Measurements from ENCODE around the gene SPOCK1.

Gene SPOCK1

GRCh38 chr5:137191179-137191578, 307.9 kb downstream of the SPOCK1 start:
- no peak for TF ChIP-seq CTCF (IDR thresholded peaks at IDR 0.05; ENCODE audit: low read depth, low read length)
- H3K4me3 ChIP-seq (replicated peaks in 1 of 2; ENCODE audit: low read depth in 2 of 2, low read length in 2 of 2) = no peak overlapping the region
- DNase-seq (ENCODE audit: low read depth in 2 of 2) = no peak

DNA sequence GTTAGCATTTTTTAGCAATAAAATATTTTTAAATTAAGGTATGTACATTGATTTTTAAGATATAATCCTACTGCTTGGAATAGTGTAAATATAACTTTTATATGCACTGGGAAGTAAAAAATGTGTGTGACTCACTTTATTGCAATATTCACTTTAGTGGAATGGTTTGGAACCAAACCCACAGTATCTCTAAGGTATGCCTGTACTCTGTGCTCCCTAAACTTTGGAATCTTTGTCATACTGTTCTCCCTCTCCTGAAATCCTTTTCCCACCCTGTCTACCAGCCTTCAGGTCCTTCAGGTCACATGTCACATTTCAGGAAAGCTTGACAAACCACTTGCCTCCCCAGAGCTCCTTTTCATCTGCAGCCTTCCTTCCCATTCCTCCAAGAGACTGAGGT, 308.7 kb downstream of the SPOCK1 start:
- TF ChIP-seq CTCF (IDR thresholded peaks at IDR 0.05; ENCODE audit: low read depth, low read length) = no peak
- peak in 1 of 2 donors; percentile 52 for DNase-seq (ENCODE audit: low read depth in 2 of 2)
- no peak overlapping the region for H3K4me3 ChIP-seq (replicated peaks in 1 of 2; ENCODE audit: low read depth in 2 of 2, low read length in 2 of 2)

- TF ChIP-seq CTCF (IDR thresholded peaks at IDR 0.05; ENCODE audit: low read depth, low read length) = no peak
- DNase-seq (ENCODE audit: low read depth in 2 of 2) = no peak
- no peak overlapping the region for H3K4me3 ChIP-seq (replicated peaks in 1 of 2; ENCODE audit: low read depth in 2 of 2, low read length in 2 of 2)
Observed at GRCh38 chr5:137190031-137190430, 309.1 kb downstream of the SPOCK1 start.

DNA sequence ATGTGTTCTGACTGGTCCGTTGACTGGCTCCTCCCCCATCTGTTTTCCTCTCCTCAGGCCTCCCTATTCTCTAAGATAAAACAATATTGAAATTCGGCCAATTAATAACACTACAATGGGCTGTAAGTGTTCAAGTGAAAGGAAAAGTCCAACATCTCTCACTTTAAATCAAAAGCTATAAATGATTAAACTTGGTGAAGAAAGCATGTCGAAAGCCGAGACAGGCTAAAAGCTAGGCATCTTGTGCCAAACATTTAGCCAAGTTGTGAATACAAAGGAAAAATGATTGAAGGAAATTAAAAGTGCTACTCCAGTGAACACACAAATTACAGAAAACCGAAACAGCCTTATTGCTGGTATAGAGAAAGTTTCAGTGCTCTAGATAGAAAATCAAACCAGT, 310.6 kb downstream of the SPOCK1 start:
- TF ChIP-seq CTCF (IDR thresholded peaks at IDR 0.05; ENCODE audit: low read depth, low read length) = no peak
- H3K4me3 ChIP-seq (replicated peaks in 1 of 2; ENCODE audit: low read depth in 2 of 2, low read length in 2 of 2) = no peak overlapping the region
- no peak for DNase-seq (ENCODE audit: low read depth in 2 of 2)

GRCh38 chr5:137186759-137187461, 312.2 kb downstream of the SPOCK1 start:
- peak; percentile 75 to 85 for DNase-seq (ENCODE audit: low read depth in 2 of 2)
- no peak for TF ChIP-seq CTCF (IDR thresholded peaks at IDR 0.05; ENCODE audit: low read depth, low read length)
- no peak overlapping the region for H3K4me3 ChIP-seq (replicated peaks in 1 of 2; ENCODE audit: low read depth in 2 of 2, low read length in 2 of 2)

DNA sequence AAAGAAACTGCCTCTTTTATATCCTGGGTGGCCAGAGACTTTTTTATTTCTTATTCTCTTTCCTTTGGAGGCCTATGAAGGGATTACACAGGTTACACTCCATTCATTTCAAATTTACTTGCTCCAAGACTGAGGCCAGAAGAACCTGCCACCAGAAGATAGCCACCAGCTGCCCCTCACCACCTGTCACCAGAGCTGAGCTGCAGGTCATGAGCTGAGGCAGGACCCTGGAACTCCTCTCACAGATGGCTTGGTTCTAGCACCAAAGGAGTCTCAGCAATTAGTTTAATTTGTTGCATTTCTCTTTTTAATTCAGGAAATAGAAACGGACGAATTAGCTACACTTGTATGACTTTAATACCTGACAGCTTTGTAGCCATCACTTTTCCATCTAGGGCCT, 313.9 kb downstream of the SPOCK1 start:
- DNase-seq (ENCODE audit: low read depth in 2 of 2) = no peak
- no peak for TF ChIP-seq CTCF (IDR thresholded peaks at IDR 0.05; ENCODE audit: low read depth, low read length)
- no peak overlapping the region for H3K4me3 ChIP-seq (replicated peaks in 1 of 2; ENCODE audit: low read depth in 2 of 2, low read length in 2 of 2)

GRCh38 chr5:137184734-137185133, 314.4 kb downstream of the SPOCK1 start:
- DNase-seq (ENCODE audit: low read depth in 2 of 2) = no peak
- TF ChIP-seq CTCF (IDR thresholded peaks at IDR 0.05; ENCODE audit: low read depth, low read length) = no peak
- no peak overlapping the region for H3K4me3 ChIP-seq (replicated peaks in 1 of 2; ENCODE audit: low read depth in 2 of 2, low read length in 2 of 2)

Measured in cardiac fibroblast (primary cell).